HepG2 (cell line): ENCODE data around the gene MIA2. TPM values are rescaled to one million over a fixed set of nuclear protein-coding genes. Genes with fewer than 3 reads are reported as not detected.

Experiments used
- FOXO1 ChIP-seq: sonication (generic); formaldehyde crosslinking; IDR thresholded peaks from 2 replicates; pipeline ENCODE4 v1.4.0; 2020; ENCODE audit warnings: missing genetic modification reagents
- ZBTB34 ChIP-seq: sonication (generic); formaldehyde crosslinking; IDR thresholded peaks from 2 replicates; pipeline ENCODE4 v1.8.0; 2022; ENCODE audit warnings: mild to moderate bottlenecking, missing genetic modification reagents
- ZNF138 ChIP-seq: sonication (generic); formaldehyde crosslinking; IDR thresholded peaks from 2 replicates; pipeline ENCODE4 v1.5.0; 2020; ENCODE audit warnings: mild to moderate bottlenecking, low read depth, missing genetic modification reagents
- polyA plus RNA-seq, 8 experiments: library from polyadenylated mRNA; depleted of rRNA in 3 of 8; stranded (reverse) in 7 of 8; unstranded in 1 of 8; fragments of >200 nt; fragmentation: Illumina TruSeq in 4 of 8; extraction: Trizol in 4 of 8; gene quantifications; 2 replicates each; pipeline versions ENCODE4 v1.2.1 to v1.2.3, GENCODE V29; 2011 to 2016; ENCODE audit warnings: low read depth in 4 of 8, missing spikeins in 1 of 8, mixed read lengths in 1 of 8; ENCODE audit not compliant: insufficient read depth in 1 of 8
- total RNA-seq, 5 experiments: library from RNA; depleted of rRNA; stranded (reverse); fragments of >200 nt; fragmentation: Illumina TruSeq; extraction: Trizol; gene quantifications; 2 replicates each; pipeline ENCODE4 v1.2.3, GENCODE V29; 2016; ENCODE audit warnings: low read depth in 1 of 5
- TF ChIP-seq, protein P1 (sequence below): sonication (generic); formaldehyde crosslinking; IDR thresholded peaks from 2 replicates; pipeline ENCODE4 v1.4.0; 2020; ENCODE audit warnings: missing genetic modification reagents, borderline replicate concordance
- TF ChIP-seq, protein P2 (sequence below): sonication (generic); formaldehyde crosslinking; IDR thresholded peaks from 2 replicates; pipeline ENCODE4 v1.9.0; 2021; ENCODE audit warnings: mild to moderate bottlenecking, missing genetic modification reagents
- TF ChIP-seq, protein P3 (sequence below): sonication (generic); formaldehyde crosslinking; conservative IDR thresholded peaks from 2 replicates; pipeline ENCODE4 v1.4.0; 2020; ENCODE audit warnings: missing genetic modification reagents
- TF ChIP-seq, protein P4 (sequence below): sonication (generic); formaldehyde crosslinking; IDR thresholded peaks from 2 replicates; pipeline ENCODE4 v1.4.0; 2020; ENCODE audit warnings: missing genetic modification reagents

Gene MIA2
- total and polyA plus RNA-seq, 2 of the 13 experiments (the other 11 are each of a cell fraction or from before 2014, with no cell fraction given): 134 to 158 TPM

DNA sequence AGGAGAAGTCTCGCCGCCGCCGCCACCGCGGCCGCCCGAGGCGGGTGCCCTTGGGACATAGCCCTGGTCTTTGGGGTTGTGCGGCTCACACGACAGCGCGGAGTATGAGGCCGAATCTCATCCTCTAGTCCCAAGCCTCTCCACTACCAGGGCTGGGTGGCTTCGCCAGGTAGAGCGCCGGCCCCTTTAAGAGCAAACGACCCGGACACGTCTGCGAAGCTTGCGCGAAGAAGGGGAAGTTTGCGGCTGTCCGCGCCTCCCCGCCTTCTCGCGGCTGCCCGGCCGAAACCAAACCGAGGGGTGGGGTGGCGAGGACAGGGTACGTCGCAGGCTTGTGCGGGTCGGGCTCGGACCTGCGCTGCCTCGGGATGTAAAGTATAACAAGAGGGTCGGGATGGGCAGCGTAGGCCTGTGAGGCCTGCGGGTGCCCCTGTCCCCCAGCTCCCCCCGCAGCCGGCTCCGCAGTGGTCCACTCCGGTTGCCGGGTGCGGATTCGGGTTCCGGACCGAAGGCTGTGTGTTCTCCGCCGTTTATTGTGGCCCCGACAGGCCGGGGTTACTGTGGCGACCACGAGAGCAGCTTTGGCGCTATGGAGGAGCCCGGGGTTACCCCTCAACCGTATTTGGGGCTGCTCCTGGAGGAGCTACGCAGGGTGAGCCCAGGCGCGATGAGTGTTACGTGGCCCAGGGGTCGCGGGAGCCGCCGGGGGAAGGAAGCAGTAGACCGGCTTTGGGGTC is 33.3 kb downstream of the MIA2 start (continued):
- TF ChIP-seq, protein P1, sequence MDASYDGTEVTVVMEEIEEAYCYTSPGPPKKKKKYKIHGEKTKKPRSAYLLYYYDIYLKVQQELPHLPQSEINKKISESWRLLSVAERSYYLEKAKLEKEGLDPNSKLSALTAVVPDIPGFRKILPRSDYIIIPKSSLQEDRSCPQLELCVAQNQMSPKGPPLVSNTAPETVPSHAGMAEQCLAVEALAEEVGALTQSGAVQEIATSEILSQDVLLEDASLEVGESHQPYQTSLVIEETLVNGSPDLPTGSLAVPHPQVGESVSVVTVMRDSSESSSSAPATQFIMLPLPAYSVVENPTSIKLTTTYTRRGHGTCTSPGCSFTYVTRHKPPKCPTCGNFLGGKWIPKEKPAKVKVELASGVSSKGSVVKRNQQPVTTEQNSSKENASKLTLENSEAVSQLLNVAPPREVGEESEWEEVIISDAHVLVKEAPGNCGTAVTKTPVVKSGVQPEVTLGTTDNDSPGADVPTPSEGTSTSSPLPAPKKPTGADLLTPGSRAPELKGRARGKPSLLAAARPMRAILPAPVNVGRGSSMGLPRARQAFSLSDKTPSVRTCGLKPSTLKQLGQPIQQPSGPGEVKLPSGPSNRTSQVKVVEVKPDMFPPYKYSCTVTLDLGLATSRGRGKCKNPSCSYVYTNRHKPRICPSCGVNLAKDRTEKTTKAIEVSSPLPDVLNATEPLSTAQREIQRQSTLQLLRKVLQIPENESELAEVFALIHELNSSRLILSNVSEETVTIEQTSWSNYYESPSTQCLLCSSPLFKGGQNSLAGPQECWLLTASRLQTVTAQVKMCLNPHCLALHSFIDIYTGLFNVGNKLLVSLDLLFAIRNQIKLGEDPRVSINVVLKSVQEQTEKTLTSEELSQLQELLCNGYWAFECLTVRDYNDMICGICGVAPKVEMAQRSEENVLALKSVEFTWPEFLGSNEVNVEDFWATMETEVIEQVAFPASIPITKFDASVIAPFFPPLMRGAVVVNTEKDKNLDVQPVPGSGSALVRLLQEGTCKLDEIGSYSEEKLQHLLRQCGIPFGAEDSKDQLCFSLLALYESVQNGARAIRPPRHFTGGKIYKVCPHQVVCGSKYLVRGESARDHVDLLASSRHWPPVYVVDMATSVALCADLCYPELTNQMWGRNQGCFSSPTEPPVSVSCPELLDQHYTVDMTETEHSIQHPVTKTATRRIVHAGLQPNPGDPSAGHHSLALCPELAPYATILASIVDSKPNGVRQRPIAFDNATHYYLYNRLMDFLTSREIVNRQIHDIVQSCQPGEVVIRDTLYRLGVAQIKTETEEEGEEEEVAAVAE (CRISPR knock-in tag): no peak; the same call in 1 of the 2 replicates
- TF ChIP-seq FOXO1 (CRISPR knock-in tag) (peak; percentile 78), ZNF138 (CRISPR knock-in tag) (no peak), ZBTB34 (CRISPR knock-in tag) (peak; percentile 95; the same call in 1 of the 2 replicates)
- TF ChIP-seq, protein P2, sequence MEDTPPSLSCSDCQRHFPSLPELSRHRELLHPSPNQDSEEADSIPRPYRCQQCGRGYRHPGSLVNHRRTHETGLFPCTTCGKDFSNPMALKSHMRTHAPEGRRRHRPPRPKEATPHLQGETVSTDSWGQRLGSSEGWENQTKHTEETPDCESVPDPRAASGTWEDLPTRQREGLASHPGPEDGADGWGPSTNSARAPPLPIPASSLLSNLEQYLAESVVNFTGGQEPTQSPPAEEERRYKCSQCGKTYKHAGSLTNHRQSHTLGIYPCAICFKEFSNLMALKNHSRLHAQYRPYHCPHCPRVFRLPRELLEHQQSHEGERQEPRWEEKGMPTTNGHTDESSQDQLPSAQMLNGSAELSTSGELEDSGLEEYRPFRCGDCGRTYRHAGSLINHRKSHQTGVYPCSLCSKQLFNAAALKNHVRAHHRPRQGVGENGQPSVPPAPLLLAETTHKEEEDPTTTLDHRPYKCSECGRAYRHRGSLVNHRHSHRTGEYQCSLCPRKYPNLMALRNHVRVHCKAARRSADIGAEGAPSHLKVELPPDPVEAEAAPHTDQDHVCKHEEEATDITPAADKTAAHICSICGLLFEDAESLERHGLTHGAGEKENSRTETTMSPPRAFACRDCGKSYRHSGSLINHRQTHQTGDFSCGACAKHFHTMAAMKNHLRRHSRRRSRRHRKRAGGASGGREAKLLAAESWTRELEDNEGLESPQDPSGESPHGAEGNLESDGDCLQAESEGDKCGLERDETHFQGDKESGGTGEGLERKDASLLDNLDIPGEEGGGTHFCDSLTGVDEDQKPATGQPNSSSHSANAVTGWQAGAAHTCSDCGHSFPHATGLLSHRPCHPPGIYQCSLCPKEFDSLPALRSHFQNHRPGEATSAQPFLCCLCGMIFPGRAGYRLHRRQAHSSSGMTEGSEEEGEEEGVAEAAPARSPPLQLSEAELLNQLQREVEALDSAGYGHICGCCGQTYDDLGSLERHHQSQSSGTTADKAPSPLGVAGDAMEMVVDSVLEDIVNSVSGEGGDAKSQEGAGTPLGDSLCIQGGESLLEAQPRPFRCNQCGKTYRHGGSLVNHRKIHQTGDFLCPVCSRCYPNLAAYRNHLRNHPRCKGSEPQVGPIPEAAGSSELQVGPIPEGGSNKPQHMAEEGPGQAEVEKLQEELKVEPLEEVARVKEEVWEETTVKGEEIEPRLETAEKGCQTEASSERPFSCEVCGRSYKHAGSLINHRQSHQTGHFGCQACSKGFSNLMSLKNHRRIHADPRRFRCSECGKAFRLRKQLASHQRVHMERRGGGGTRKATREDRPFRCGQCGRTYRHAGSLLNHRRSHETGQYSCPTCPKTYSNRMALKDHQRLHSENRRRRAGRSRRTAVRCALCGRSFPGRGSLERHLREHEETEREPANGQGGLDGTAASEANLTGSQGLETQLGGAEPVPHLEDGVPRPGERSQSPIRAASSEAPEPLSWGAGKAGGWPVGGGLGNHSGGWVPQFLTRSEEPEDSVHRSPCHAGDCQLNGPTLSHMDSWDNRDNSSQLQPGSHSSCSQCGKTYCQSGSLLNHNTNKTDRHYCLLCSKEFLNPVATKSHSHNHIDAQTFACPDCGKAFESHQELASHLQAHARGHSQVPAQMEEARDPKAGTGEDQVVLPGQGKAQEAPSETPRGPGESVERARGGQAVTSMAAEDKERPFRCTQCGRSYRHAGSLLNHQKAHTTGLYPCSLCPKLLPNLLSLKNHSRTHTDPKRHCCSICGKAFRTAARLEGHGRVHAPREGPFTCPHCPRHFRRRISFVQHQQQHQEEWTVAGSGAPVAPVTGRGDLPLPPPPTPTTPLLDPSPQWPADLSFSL (CRISPR knock-in tag): peak; percentile 48
- TF ChIP-seq, protein P3, sequence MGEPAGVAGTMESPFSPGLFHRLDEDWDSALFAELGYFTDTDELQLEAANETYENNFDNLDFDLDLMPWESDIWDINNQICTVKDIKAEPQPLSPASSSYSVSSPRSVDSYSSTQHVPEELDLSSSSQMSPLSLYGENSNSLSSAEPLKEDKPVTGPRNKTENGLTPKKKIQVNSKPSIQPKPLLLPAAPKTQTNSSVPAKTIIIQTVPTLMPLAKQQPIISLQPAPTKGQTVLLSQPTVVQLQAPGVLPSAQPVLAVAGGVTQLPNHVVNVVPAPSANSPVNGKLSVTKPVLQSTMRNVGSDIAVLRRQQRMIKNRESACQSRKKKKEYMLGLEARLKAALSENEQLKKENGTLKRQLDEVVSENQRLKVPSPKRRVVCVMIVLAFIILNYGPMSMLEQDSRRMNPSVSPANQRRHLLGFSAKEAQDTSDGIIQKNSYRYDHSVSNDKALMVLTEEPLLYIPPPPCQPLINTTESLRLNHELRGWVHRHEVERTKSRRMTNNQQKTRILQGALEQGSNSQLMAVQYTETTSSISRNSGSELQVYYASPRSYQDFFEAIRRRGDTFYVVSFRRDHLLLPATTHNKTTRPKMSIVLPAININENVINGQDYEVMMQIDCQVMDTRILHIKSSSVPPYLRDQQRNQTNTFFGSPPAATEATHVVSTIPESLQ (CRISPR knock-in tag): no peak
- TF ChIP-seq, protein P4, sequence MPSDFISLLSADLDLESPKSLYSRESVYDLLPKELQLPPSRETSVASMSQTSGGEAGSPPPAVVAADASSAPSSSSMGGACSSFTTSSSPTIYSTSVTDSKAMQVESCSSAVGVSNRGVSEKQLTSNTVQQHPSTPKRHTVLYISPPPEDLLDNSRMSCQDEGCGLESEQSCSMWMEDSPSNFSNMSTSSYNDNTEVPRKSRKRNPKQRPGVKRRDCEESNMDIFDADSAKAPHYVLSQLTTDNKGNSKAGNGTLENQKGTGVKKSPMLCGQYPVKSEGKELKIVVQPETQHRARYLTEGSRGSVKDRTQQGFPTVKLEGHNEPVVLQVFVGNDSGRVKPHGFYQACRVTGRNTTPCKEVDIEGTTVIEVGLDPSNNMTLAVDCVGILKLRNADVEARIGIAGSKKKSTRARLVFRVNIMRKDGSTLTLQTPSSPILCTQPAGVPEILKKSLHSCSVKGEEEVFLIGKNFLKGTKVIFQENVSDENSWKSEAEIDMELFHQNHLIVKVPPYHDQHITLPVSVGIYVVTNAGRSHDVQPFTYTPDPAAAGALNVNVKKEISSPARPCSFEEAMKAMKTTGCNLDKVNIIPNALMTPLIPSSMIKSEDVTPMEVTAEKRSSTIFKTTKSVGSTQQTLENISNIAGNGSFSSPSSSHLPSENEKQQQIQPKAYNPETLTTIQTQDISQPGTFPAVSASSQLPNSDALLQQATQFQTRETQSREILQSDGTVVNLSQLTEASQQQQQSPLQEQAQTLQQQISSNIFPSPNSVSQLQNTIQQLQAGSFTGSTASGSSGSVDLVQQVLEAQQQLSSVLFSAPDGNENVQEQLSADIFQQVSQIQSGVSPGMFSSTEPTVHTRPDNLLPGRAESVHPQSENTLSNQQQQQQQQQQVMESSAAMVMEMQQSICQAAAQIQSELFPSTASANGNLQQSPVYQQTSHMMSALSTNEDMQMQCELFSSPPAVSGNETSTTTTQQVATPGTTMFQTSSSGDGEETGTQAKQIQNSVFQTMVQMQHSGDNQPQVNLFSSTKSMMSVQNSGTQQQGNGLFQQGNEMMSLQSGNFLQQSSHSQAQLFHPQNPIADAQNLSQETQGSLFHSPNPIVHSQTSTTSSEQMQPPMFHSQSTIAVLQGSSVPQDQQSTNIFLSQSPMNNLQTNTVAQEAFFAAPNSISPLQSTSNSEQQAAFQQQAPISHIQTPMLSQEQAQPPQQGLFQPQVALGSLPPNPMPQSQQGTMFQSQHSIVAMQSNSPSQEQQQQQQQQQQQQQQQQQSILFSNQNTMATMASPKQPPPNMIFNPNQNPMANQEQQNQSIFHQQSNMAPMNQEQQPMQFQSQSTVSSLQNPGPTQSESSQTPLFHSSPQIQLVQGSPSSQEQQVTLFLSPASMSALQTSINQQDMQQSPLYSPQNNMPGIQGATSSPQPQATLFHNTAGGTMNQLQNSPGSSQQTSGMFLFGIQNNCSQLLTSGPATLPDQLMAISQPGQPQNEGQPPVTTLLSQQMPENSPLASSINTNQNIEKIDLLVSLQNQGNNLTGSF (CRISPR knock-in tag): peak; percentile 89
